Adrenal gland (tissue), 12 donors: ENCODE measurements around the gene DHODH. TPM values are rescaled to one million over a fixed set of nuclear protein-coding genes. Genes with fewer than 3 reads are reported as not detected.

ENCODE experiments used
- DNase-seq, 7 donors: peaks; one replicate each; pipeline ENCODE4 v3.0.0-alpha.2; 2019 to 2020
- H3K27ac ChIP-seq, 5 donors: fragments of 200-600 bp; sonication (generic) in 4 of 5; 1 replicate in 3 of 5; 2 replicates in 2 of 5; pipeline versions ENCODE4 v1.5.1 to v1.8.0; 2016 to 2020; ENCODE audit warnings: mild to moderate bottlenecking in 1 of 5
- H3K27me3 ChIP-seq: fragments of 200-600 bp; 2 replicates; pipeline ENCODE4 v1.8.0; 2021
- H3K36me3 ChIP-seq, 2 donors: fragments of 200-600 bp; replicated peaks in 1 of 2; 1 replicate in 1 of 2; 2 replicates in 1 of 2; pipeline versions ENCODE4 v1.5.1 to v1.8.0; 2018 to 2022
- H3K4me1 ChIP-seq, 2 donors: fragments of 200-600 bp; replicated peaks in 1 of 2; 1 replicate in 1 of 2; 2 replicates in 1 of 2; pipeline versions ENCODE4 v1.5.1 to v1.8.0; 2018 to 2021
- H3K4me3 ChIP-seq, 4 donors: fragments of 200-600 bp; sonication (generic) in 3 of 4; one replicate each; pipeline ENCODE4 v1.5.1; 2016 to 2018
- H3K9me3 ChIP-seq, 3 donors: fragments of 200-600 bp; sonication (generic) in 1 of 3; replicated peaks in 1 of 3; 1 replicate in 2 of 3; 2 replicates in 1 of 3; pipeline versions ENCODE4 v1.5.1 to v1.8.0; 2016 to 2021
- POLR2A ChIP-seq, 2 donors: fragments of 450-650 bp; IDR thresholded peaks; one replicate each; pipeline ENCODE4 v1.6.1; 2017; ENCODE audit warnings: antibody characterized with exemption in 2 of 2, mild to moderate bottlenecking in 2 of 2, moderate library complexity in 1 of 2
- WGBS, 4 donors: extraction: QIAGEN DNeasy Blood & Tissue Kit in 2 of 4; methylation state at CpG; one replicate each; pipeline versions ENCODE4 v1.1.5 to v1.1.7; 2013 to 2017; 5-methylcytosine and 5-hydroxymethylcytosine counted together
- intact Hi-C, 2 donors: fragments of 100-400 bp; cut with DNase I; formaldehyde crosslinking; loops; one replicate each; pipeline versions ENCODE4 v1.14.1 to v1.15.0; 2022 to 2023
- polyA plus RNA-seq, 3 donors: library from polyadenylated mRNA; stranded (reverse); fragments of 200-250 nt in 2 of 3; fragments of 350-450 nt in 1 of 3; fragmentation: Illumina TruSeq in 1 of 3; extraction: RNeasy Lipid Tissue Mini Kit (QIAGEN cat#74804) in 1 of 3; gene quantifications; one replicate each; pipeline ENCODE4 v1.2.3, GENCODE V29; 2013 to 2014
- total RNA-seq, 9 donors: library from RNA; depleted of rRNA in 4 of 9; stranded (reverse); fragments of >200 nt in 4 of 9; fragments of 120-200 nt in 1 of 9; fragmentation: NEBNext Ultra II Directional in 1 of 9; extraction: Animal tissue kit (Norgen Biotek cat#: 25700) in 1 of 9; gene quantifications; one replicate each; pipeline versions ENCODE4 v1.1.0 to v1.2.4, GENCODE V29; 2013 to 2023
- TF ChIP-seq, protein P1 (sequence below), 6 experiments: fragments of 450-650 bp in 4 of 6; fragments of 200-600 bp in 2 of 6; sonication (generic) in 1 of 6; IDR thresholded peaks; 1 replicate in 5 of 6; 2 replicates in 1 of 6; pipeline versions ENCODE4 v1.5.1 to v1.8.0; 2016 to 2021; ENCODE audit warnings: antibody characterized with exemption in 6 of 6, mild to moderate bottlenecking in 2 of 6, moderate library complexity in 1 of 6
- donor health status: healthy with polysubstance abuse.
- donor health status: Bipolar disorder and iron deficiency.
- donor health status: DM: yes; HTN: yes; CAD: no.
- donor health status: DM: no; HTN: no; CAD: no.
- donor health status: DM: no; HTN: no; CAD: no.
- donor health status: DM: yes; HTN: yes; CAD: no.

Gene DHODH
- total and polyA plus RNA-seq, 12 donors, result 1.9 to 11.3 (median 7.9) TPM

DNA sequence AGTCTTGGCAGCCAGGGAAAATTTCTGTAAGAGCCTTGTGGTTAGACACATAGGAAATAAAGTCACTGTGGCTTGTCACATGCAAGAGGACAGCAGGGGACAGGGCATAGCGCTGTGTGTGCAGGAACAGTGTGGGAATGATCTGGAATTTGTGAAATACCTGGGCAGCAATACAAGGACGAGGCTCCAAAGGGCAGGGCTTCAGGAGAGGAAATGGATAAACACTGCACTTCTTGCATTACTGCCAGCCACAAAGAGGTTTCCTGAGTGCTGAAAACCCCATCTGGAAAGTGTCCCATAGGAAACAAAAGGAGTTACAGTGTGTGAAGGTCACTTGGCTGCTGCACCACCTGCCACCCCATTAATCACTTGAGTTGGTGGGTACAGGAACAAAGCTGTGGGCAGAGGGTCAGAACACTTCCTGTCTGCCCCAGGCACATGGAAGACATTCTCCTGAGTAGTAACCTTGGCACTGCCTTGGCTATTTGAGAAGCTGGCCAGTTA is 33.7 kb downstream of the DHODH start:
- H3K27me3 ChIP-seq, result no peaks in the 10 kb centered on the region
- no peak overlapping the region for H3K27ac ChIP-seq
- no peaks in the 10 kb centered on the region for H3K36me3 ChIP-seq
- no peak overlapping the region for H3K4me3 ChIP-seq
- 57 to 76% (median 61%) methylated on average over 2 of the region's 2 CpGs for WGBS, 4 donors
- H3K4me1 ChIP-seq, result no peaks in the 10 kb centered on the region
- H3K9me3 ChIP-seq, result no peaks in the 10 kb centered on the region
- no peak for DNase-seq
- intact Hi-C loops, result no loop called here
- TF ChIP-seq, protein P1, sequence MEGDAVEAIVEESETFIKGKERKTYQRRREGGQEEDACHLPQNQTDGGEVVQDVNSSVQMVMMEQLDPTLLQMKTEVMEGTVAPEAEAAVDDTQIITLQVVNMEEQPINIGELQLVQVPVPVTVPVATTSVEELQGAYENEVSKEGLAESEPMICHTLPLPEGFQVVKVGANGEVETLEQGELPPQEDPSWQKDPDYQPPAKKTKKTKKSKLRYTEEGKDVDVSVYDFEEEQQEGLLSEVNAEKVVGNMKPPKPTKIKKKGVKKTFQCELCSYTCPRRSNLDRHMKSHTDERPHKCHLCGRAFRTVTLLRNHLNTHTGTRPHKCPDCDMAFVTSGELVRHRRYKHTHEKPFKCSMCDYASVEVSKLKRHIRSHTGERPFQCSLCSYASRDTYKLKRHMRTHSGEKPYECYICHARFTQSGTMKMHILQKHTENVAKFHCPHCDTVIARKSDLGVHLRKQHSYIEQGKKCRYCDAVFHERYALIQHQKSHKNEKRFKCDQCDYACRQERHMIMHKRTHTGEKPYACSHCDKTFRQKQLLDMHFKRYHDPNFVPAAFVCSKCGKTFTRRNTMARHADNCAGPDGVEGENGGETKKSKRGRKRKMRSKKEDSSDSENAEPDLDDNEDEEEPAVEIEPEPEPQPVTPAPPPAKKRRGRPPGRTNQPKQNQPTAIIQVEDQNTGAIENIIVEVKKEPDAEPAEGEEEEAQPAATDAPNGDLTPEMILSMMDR (IDR thresholded peaks at IDR 0.05), result no peak
- no peak for TF ChIP-seq POLR2A (IDR thresholded peaks at IDR 0.05)

DNA sequence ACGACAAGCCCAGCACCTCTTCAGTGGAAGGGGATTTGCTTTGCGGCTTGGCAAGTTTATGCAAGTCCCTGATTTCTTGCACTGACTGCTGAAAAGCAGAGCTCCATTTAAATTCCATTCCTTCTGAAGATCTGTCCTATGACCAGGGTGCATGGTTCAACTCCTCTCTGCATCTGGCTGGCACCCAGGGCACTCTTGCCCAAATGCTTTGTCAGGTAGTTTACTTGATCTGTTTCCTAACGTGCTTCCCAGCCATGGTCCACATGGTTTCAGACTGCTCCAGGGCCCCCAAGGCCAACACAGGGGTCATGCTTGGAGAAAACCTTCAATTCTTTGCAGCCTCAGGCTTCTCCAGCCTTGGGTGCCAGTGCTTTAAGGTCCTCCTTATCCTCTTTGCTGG is 34.5 kb downstream of the DHODH start:
- H3K27ac ChIP-seq, result no peak overlapping the region
- DNase-seq, result no peak
- H3K36me3 ChIP-seq, result no peaks in the 10 kb centered on the region
- TF ChIP-seq, protein P1 (IDR thresholded peaks at IDR 0.05), result no peak
- TF ChIP-seq POLR2A (IDR thresholded peaks at IDR 0.05), result no peak
- WGBS, 4 donors, result 62 to 96% (median 77%) methylated on average over 3 of the region's 3 CpGs
- no peaks in the 10 kb centered on the region for H3K9me3 ChIP-seq
- intact Hi-C loops, result no loop called here
- no peaks in the 10 kb centered on the region for H3K27me3 ChIP-seq
- H3K4me3 ChIP-seq, result no peak overlapping the region
- H3K4me1 ChIP-seq, result no peaks in the 10 kb centered on the region

DNA sequence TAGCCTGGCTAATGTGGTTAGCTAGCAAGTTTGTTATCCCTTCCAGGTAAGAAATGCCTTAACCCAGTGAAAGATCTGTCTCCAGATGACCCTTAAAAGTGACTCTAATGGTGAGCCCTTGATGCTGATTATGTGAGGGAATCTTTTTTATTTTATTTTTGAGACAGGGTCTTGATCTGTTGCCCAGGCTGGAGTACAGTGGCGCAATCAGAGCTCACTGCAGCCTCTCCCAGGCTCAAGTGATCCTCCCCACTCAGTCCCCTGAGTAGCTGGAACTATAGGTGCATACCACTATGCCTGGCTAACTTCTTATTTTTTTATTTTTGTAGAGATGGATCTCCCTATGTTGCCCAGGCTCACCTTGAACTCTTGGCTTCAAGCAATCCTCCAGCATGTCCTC is 35.0 kb downstream of the DHODH start:
- H3K27ac ChIP-seq, result no peak overlapping the region
- TF ChIP-seq POLR2A (IDR thresholded peaks at IDR 0.05), result no peak
- TF ChIP-seq, protein P1 (IDR thresholded peaks at IDR 0.05), result no peak
- no peaks in the 10 kb centered on the region for H3K9me3 ChIP-seq
- WGBS, 4 donors, result 86 to 100% (median 97%) methylated on average over 1 of the region's 1 CpG
- no peak overlapping the region for H3K4me3 ChIP-seq
- DNase-seq, result no peak
- no peaks in the 10 kb centered on the region for H3K27me3 ChIP-seq
- no peaks in the 10 kb centered on the region for H3K4me1 ChIP-seq
- intact Hi-C loops, result no loop called here
- H3K36me3 ChIP-seq, result no peaks in the 10 kb centered on the region

DNA sequence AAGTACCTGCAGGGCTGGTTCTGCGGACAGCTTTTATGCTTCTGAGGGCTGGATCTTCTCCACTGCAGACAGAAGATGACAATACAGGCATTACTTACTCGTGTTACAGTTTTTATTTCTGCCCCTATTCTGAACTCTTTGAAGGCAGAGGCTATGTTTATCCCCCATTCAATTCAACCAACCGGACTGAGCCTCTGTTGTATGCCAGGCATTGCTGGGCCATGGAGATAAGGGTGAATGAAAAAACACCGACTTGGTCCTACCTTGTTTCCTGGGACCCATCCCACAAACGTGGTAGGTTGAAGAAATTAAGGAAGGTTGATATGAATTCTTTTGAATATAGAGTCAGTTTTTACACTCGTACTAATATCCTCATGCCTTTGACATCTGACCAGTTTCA is 35.8 kb downstream of the DHODH start:
- WGBS, 4 donors, result 69 to 86% (median 82%) methylated on average over 6 of the region's 6 CpGs
- no peak for TF ChIP-seq POLR2A (IDR thresholded peaks at IDR 0.05)
- TF ChIP-seq, protein P1 (IDR thresholded peaks at IDR 0.05), result no peak

More for the DNA sequence above, 35.8 kb downstream of the DHODH start:
- Histone ChIP-seq H3K9me3 (no peaks in the 10 kb centered on the region), H3K36me3 (no peaks in the 10 kb centered on the region), H3K27me3 (no peaks in the 10 kb centered on the region), H3K27ac (no peak overlapping the region), H3K4me1 (no peaks in the 10 kb centered on the region), H3K4me3 (no peak overlapping the region)
- intact Hi-C loops, result no loop called here
- no peak for DNase-seq
